GM20000 (cell line): ENCODE measurements around the gene MGA.

Experiments
- DNase-seq: peaks from one replicate; pipeline ENCODE4 v3.0.0; 2012; ENCODE audit warnings: low spot score
- CTCF ChIP-seq: IDR thresholded peaks from 2 replicates; pipeline ENCODE4 v1.5.1; 2012; ENCODE audit warnings: mild to moderate bottlenecking, control low read depth; ENCODE audit errors: extremely low read depth, missing control alignments

Gene MGA

GRCh38 chr15:41782371-41783282 lies 122.4 kb downstream of the MGA start:
- no peak for TF ChIP-seq CTCF
- DNase-seq = no peak

GRCh38 chr15:41783296-41783695 lies 123.1 kb downstream of the MGA start:
- TF ChIP-seq CTCF = no peak
- no peak for DNase-seq

GRCh38 chr15:41788262-41788661 lies 128.1 kb downstream of the MGA start:
- DNase-seq = no peak
- TF ChIP-seq CTCF = no peak

GRCh38 chr15:41789236-41789635 lies 129.0 kb downstream of the MGA start:
- DNase-seq = no peak
- no peak for TF ChIP-seq CTCF

GRCh38 chr15:41789662-41790061 lies 129.5 kb downstream of the MGA start:
- no peak for DNase-seq
- no peak for TF ChIP-seq CTCF

- DNase-seq = no peak
- TF ChIP-seq CTCF = no peak
Measured at GRCh38 chr15:41790169-41790568, 130.0 kb downstream of the MGA start.

GRCh38 chr15:41790756-41791546 lies 130.7 kb downstream of the MGA start:
- no peak for TF ChIP-seq CTCF

More at GRCh38 chr15:41790756-41791546, 130.7 kb downstream of the MGA start:
- no peak for DNase-seq
